GM12872 (cell line): ENCODE results near the gene GPD1.

Experiments used
- CTCF ChIP-seq: IDR thresholded peaks from 3 replicates; pipeline ENCODE4 v1.5.1; 2011; ENCODE audit warnings: low read depth, mild to moderate bottlenecking, low read length, moderate library complexity; ENCODE audit not compliant: insufficient read depth

GPD1 gene

GRCh38 chr12:50059440-50060119 lies 44.2 kb upstream of the GPD1 start:
- no peak for TF ChIP-seq CTCF

GRCh38 chr12:50060120-50060468 lies 43.7 kb upstream of the GPD1 start:
- no peak for TF ChIP-seq CTCF

GRCh38 chr12:50061171-50061570 lies 42.6 kb upstream of the GPD1 start:
- no peak for TF ChIP-seq CTCF

- no peak for TF ChIP-seq CTCF
Measured at GRCh38 chr12:50061946-50062686, 41.7 kb upstream of the GPD1 start.

GRCh38 chr12:50062728-50063460 lies 40.9 kb upstream of the GPD1 start:
- TF ChIP-seq CTCF, result no peak

- TF ChIP-seq CTCF, result no peak
Measured at GRCh38 chr12:50065726-50066310, 38.0 kb upstream of the GPD1 start.

- TF ChIP-seq CTCF, result no peak
Measured at GRCh38 chr12:50066402-50066801, 37.4 kb upstream of the GPD1 start.
